ENCODE data around the gene KDM7A. TPM values are rescaled to one million over a fixed set of nuclear protein-coding genes. Genes with fewer than 3 reads are reported as not detected.

Gene KDM7A
- total RNA-seq, 1 donor from 2014 or later = 13.8 TPM

DNA sequence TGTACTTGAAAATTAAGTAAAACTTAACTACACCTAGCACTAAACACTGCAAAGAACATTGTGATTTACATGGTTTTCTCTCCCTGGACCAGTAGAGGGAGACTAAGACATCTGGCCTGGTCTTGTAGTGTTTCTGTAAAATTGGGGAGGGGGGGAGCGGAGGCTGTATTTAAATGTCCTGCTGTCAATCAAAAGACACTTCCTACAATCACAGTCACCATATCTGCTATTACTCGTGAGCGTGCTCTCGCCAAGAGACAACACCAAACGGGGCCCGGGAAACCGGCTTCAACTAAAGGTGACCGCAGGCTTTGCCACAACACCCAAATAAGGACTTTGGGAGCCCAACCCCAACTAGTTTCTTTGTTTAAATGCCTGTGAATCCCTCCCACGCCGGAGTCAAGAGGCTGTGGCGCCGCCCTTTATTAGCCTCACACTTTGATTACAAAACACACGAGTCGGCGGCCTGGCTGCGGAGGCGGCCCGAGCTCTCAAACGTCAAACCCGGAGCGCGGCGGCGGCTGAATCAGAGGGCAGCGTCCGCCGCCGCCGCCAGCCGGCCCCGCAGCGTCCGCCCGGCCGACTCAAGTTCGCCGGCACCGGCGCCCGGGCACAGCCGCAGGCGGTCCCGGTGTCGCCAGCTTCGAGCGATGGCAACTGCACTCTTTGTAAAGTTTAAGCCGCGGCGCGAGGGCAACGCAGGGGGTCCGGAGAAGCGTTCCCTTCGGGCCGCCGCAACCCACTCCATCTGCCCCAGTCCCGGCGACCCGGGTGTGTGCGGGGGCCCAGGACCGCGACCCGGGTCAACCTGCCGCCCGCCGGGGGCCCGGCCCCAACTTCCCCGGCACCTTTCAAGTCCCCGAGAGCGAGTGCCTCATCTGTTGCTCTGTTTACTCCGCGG is 1.3 kb downstream of the KDM7A start:
- H3K4me3 Mint-ChIP-seq = peak overlapping the region; percentile 88
- H3K36me3 Mint-ChIP-seq (ENCODE audit: low read depth) = peaks cover 18% of the 10 kb centered on the region
- DNase-seq = peak; percentile 73
- intact Hi-C loops (cut with micrococcal nuclease) = loop anchor here (1.0 to 10.0 kb wide), 14 partner anchors 55 to 839 kb away; partner anchors contain the start of genes HIPK2, MKRN1, MRPS33 and PARP12
- H3K9me3 Mint-ChIP-seq = no peaks in the 10 kb centered on the region
- H3K27ac Mint-ChIP-seq = peak overlapping the region; percentile 95
- no peaks in the 10 kb centered on the region for H3K27me3 Mint-ChIP-seq
- TF ChIP-seq, protein P1, sequence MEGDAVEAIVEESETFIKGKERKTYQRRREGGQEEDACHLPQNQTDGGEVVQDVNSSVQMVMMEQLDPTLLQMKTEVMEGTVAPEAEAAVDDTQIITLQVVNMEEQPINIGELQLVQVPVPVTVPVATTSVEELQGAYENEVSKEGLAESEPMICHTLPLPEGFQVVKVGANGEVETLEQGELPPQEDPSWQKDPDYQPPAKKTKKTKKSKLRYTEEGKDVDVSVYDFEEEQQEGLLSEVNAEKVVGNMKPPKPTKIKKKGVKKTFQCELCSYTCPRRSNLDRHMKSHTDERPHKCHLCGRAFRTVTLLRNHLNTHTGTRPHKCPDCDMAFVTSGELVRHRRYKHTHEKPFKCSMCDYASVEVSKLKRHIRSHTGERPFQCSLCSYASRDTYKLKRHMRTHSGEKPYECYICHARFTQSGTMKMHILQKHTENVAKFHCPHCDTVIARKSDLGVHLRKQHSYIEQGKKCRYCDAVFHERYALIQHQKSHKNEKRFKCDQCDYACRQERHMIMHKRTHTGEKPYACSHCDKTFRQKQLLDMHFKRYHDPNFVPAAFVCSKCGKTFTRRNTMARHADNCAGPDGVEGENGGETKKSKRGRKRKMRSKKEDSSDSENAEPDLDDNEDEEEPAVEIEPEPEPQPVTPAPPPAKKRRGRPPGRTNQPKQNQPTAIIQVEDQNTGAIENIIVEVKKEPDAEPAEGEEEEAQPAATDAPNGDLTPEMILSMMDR (IDR thresholded peaks at IDR 0.05) = peak; percentile 45
- peaks cover 44% of the 10 kb centered on the region for H3K4me1 Mint-ChIP-seq
- CTCF ChIA-PET = interaction anchor here (0.7 to 2.5 kb wide), 5 partner anchors 14 to 129 kb away, joined by 3 to 16 read pairs (median 4); no protein-coding TSS in a partner anchor
- ATAC-seq (ENCODE audit: low read depth) = peak; percentile 64
- POLR2A ChIA-PET = interaction anchor here (0.5 to 4.5 kb wide), 16 partner anchors 9 to 839 kb away, joined by 3 to 129 read pairs (median 5); partner anchors contain the start of genes MRPS33 and PARP12

DNA sequence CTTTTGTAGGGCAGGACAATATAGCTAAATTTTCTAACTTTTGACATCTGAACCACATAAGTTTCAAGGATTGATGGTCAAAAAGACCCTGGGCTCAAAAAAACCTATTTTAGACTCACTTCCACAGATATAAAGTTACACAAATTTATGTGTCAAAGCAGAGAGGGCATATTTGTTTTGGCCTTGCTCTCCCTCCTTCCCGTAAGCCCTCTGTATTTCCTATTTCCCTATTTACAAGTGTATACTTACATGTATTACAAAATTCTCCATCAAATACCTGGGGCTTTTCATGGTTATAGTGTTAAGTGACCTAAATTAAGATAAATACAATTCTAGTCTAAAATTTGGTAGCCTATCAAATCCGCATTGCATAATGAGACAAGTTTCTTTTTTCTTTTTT is 2.6 kb downstream of the KDM7A start:
- CTCF ChIA-PET = interaction anchor here (2.5 kb wide), 1 partner anchor 130 kb away, joined by 16 read pairs; no protein-coding TSS in a partner anchor
- intact Hi-C loops (cut with micrococcal nuclease) = loop anchor here (2.0 to 10.0 kb wide), 4 partner anchors 217 to 841 kb away; partner anchors contain the start of genes HIPK2 and MRPS33
- Mint-ChIP-seq H3K4me1 (peaks cover 52% of the 10 kb centered on the region), H3K27me3 (no peaks in the 10 kb centered on the region), H3K27ac (peak overlapping the region; percentile 50), H3K36me3 (ENCODE audit: low read depth) (peaks cover 18% of the 10 kb centered on the region), H3K4me3 (no peak overlapping the region), H3K9me3 (no peaks in the 10 kb centered on the region)
- POLR2A ChIA-PET = interaction anchor here (0.6 to 0.7 kb wide), 4 partner anchors 60 to 442 kb away, joined by 3 to 12 read pairs (median 3); no protein-coding TSS in a partner anchor
- DNase-seq = no peak
- TF ChIP-seq, protein P1 (IDR thresholded peaks at IDR 0.05) = no peak
- no peak for ATAC-seq (ENCODE audit: low read depth)

DNA sequence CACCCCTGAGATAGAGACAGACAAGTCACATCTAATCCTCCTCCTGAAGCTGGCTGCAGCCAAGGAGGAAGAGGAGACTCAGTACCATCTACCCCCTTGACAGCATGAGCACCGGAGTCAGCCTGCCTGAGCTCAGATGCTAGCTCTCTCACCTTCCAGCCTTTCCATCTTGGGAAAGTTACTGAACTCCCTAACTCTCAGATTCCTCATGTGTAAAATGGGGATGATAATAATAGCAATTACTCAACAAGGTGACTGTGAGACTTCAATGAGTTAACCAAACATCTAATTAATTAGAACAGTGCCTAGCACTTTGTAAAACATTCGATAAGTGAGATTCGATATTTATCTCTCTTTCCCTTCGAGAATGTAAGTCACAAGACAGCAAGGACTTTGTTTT is 6.4 kb downstream of the KDM7A start:
- no peak overlapping the region for H3K4me3 Mint-ChIP-seq
- TF ChIP-seq, protein P1 (IDR thresholded peaks at IDR 0.05) = no peak
- H3K4me1 Mint-ChIP-seq = peaks cover 68% of the 10 kb centered on the region
- no peak overlapping the region for H3K27ac Mint-ChIP-seq
- POLR2A ChIA-PET = no interaction called here
- intact Hi-C loops (cut with micrococcal nuclease) = loop anchor here (2.0 to 10.0 kb wide), 2 partner anchors 16 to 844 kb away; partner anchors contain the start of gene MRPS33
- ATAC-seq (ENCODE audit: low read depth) (no peak), DNase-seq (no peak)
- peaks cover 15% of the 10 kb centered on the region for H3K36me3 Mint-ChIP-seq (ENCODE audit: low read depth)
- CTCF ChIA-PET = interaction anchor here (1.1 kb wide), 2 partner anchors 134 to 173 kb away, joined by 3 to 4 read pairs; no protein-coding TSS in a partner anchor
- H3K9me3 Mint-ChIP-seq = no peaks in the 10 kb centered on the region
- H3K27me3 Mint-ChIP-seq = no peaks in the 10 kb centered on the region

DNA sequence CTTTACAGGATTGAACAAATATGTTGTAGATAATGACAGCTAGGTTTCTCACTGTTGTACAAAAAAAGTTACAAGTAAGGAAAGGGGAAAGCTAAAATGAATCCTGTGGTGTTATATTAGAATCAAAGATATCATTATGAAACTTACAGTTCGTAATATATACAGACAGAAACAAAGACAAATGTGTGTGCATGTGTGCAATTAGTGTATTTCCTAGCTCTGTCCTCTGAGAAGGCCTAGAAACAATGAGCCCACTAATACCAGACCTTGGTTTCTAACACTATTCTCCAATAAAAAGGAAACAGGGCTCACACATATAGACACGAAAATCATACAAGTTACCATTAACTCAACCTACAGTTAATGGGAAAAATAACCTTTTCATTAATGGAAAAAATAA is 8.0 kb downstream of the KDM7A start:
- peaks cover 70% of the 10 kb centered on the region for H3K4me1 Mint-ChIP-seq
- POLR2A ChIA-PET = interaction anchor here (1.0 to 1.7 kb wide), 2 partner anchors 8 to 107 kb away, joined by 3 to 6 read pairs; partner anchors contain the start of gene KDM7A

More for the DNA sequence above, 8.0 kb downstream of the KDM7A start:
- H3K4me3 Mint-ChIP-seq = no peak overlapping the region
- CTCF ChIA-PET = no interaction called here
- intact Hi-C loops (cut with micrococcal nuclease) = no loop called here
- DNase-seq (no peak), ATAC-seq (ENCODE audit: low read depth) (no peak)
- no peaks in the 10 kb centered on the region for H3K27me3 Mint-ChIP-seq
- peaks cover 11% of the 10 kb centered on the region for H3K36me3 Mint-ChIP-seq (ENCODE audit: low read depth)
- TF ChIP-seq, protein P1 (IDR thresholded peaks at IDR 0.05) = no peak
- peak overlapping the region; percentile 37 for H3K27ac Mint-ChIP-seq
- H3K9me3 Mint-ChIP-seq = no peaks in the 10 kb centered on the region
